GM23248 (cell line): ENCODE data around the gene BEX2. TPM values are rescaled to one million over a fixed set of nuclear protein-coding genes. Genes with fewer than 3 reads are reported as not detected.
"Not testable (repeated sequence)": the region's sequence is repeated elsewhere in the genome, so short reads cannot be mapped to it uniquely, and the experiment has no call there.

ENCODE experiments used
- DNase-seq: peaks from one replicate; pipeline ENCODE4 v3.0.0-alpha.2; 2015
- H2AFZ ChIP-seq: fragments of 200-600 bp; sonication (generic); 2 replicates; pipeline ENCODE4 v1.6.1; 2016; ENCODE audit warnings: antibody characterized with exemption
- H3F3A ChIP-seq: fragments of 200-600 bp; sonication (generic); 2 replicates; pipeline ENCODE4 v1.6.1; 2016; ENCODE audit warnings: mild to moderate bottlenecking, antibody characterized with exemption, mixed run types; ENCODE audit not compliant: insufficient read depth
- H3K27ac ChIP-seq: fragments of 200-600 bp; sonication (generic); 2 replicates; pipeline ENCODE4 v1.5.1; 2016; ENCODE audit warnings: mild to moderate bottlenecking
- H3K27me3 ChIP-seq: fragments of 200-600 bp; sonication (generic); replicated peaks from 2 replicates; pipeline ENCODE4 v1.6.1; 2016; ENCODE audit warnings: mild to moderate bottlenecking; ENCODE audit not compliant: insufficient read depth
- H3K36me3 ChIP-seq: fragments of 200-600 bp; sonication (generic); 2 replicates; pipeline ENCODE4 v1.6.1; 2016; ENCODE audit warnings: low read depth, mild to moderate bottlenecking
- H3K4me1 ChIP-seq: fragments of 200-600 bp; sonication (generic); 2 replicates; pipeline ENCODE4 v1.6.1; 2016; ENCODE audit warnings: mild to moderate bottlenecking; ENCODE audit not compliant: insufficient read depth
- H3K4me2 ChIP-seq: fragments of 200-600 bp; sonication (generic); one replicate; pipeline ENCODE4 v1.6.1; 2016; ENCODE audit warnings: mild to moderate bottlenecking; ENCODE audit not compliant: unreplicated experiment
- H3K4me3 ChIP-seq: fragments of 200-600 bp; sonication (generic); 2 replicates; pipeline ENCODE4 v1.5.1; 2016; ENCODE audit warnings: mild to moderate bottlenecking
- H3K79me2 ChIP-seq: fragments of 200-600 bp; sonication (generic); 2 replicates; pipeline ENCODE4 v1.6.1; 2016; ENCODE audit warnings: mild to moderate bottlenecking; ENCODE audit not compliant: insufficient read depth
- H3K9ac ChIP-seq: fragments of 200-600 bp; sonication (generic); 2 replicates; pipeline ENCODE4 v1.6.1; 2016; ENCODE audit warnings: mild to moderate bottlenecking
- H3K9me2 ChIP-seq: fragments of 200-600 bp; sonication (generic); 2 replicates; pipeline ENCODE4 v1.6.1; 2016; ENCODE audit warnings: mixed run types, mild to moderate bottlenecking, moderate library complexity; ENCODE audit not compliant: insufficient read depth
- H3K9me3 ChIP-seq: fragments of 200-600 bp; sonication (generic); one replicate; pipeline ENCODE4 v1.6.1; 2017; ENCODE audit warnings: low read depth
- H4K20me1 ChIP-seq: fragments of 200-600 bp; sonication (generic); 2 replicates; pipeline ENCODE4 v1.6.0; 2016; ENCODE audit not compliant: insufficient read depth
- EZH2 ChIP-seq: fragments of 200-600 bp; sonication (generic); IDR thresholded peaks from 2 replicates; pipeline ENCODE4 v1.6.1; 2018; ENCODE audit warnings: antibody characterized with exemption, mild to moderate bottlenecking; ENCODE audit not compliant: insufficient read depth, poor library complexity, severe bottlenecking
- EZH2phosphoT487 ChIP-seq: fragments of 200-600 bp; sonication (generic); IDR thresholded peaks from 2 replicates; pipeline ENCODE4 v1.6.1; 2018; ENCODE audit warnings: antibody characterized with exemption, moderate library complexity, mild to moderate bottlenecking, low read depth; ENCODE audit not compliant: insufficient read depth
- WGBS, 2 experiments: methylation state at CpG; one replicate each; pipeline ENCODE4 v1.1.6; 2015 to 2017; ENCODE audit warnings: low lambda C conversion rate in 2 of 2, low coverage in 1 of 2; ENCODE audit errors: missing lambda C conversion rate in 2 of 2; 5-methylcytosine and 5-hydroxymethylcytosine counted together
- in situ Hi-C: fragments of 300-500 bp; cut with MboI; formaldehyde crosslinking; loops from 2 replicates; pipeline ENCODE4 v1.15.0; 2020
- polyA plus RNA-seq: library from polyadenylated mRNA; unstranded; fragments of >200 nt; fragmentation: Nextera tagmentation; extraction: Ambion mirVana; gene quantifications from 2 replicates; pipeline ENCODE4 v1.2.1, GENCODE V29; 2016
- total RNA-seq: library from RNA; depleted of rRNA; stranded (reverse); fragments of >200 nt; shearing (Covaris generic); gene quantifications from 2 replicates; pipeline ENCODE4 v1.2.3, GENCODE V29; 2014

The BEX2 gene
- total and polyA plus RNA-seq, 2 experiments from 2014 or later: not detected

DNA sequence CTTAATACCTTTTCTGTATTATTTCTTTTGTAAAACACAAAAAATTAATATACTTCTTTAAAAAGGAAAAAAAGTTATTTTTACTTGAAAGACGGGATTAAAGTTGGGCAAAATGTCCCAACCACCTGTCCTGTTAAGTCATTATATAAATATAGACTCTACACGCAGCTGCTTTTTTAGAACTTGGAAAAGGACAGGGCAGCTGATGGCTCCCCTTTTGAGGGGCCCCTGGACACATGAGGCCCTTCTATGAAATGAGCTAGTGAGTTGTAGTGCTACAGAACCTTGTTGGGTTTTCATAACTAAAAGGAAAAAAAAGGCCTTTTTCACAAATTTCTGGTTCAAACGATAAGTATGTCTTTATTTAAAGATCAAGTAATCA is 600 bp upstream of the BEX2 start:
- 62 to 71% methylated on average over 3 of the region's 3 CpGs for WGBS, 2 experiments
- no peak for DNase-seq

DNA sequence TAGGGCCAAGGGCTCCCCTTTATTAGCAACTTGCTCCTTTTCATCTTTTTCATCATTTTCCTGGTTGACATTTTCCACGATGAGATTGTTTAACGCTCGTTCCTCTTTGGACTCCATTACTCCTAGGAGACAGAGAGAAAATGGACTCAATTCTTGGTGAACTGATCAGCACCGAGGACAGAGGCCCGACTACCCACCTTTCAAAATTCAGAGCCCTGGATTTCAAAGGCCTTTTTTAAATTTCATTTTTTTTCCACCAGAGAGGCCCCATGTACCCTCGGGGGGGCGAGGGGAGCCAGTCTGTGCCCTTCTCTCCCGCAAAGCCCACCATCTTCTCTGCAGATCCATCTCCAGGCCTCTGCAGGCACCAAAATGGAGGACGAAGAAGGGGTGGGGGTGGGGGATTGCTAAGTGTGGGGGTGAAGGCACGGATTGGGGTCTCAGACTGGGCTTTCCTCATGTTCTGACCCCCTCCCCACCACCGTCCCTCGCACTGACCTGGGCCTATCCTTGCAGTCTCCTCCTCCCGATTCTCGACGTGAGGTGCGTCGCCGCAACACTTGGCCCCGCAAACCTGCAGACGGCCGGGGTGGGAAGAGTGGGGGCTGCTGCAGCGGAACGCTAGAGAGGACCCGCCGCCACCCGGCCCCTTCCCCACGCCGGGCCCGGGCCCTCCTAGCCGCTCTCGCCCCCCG is 783 bp downstream of the BEX2 start:
- H3F3A ChIP-seq: no peaks in the 10 kb centered on the region
- WGBS, 2 experiments: 29 to 55% methylated on average over 5 to 19 of the region's 32 CpGs
- peak overlapping the region; percentile 52; the same call in 1 of the 2 replicates for H3K4me3 ChIP-seq

More for the DNA sequence above, 600 bp upstream of the BEX2 start:
- in situ Hi-C loops: no loop called here
- Histone ChIP-seq H3K9ac (no peak overlapping the region), H3F3A (no peaks in the 10 kb centered on the region), H4K20me1 (no peaks in the 10 kb centered on the region), H3K27me3 (no peaks in the 10 kb centered on the region), H3K9me2 (no peaks in the 10 kb centered on the region), H3K27ac (no peak overlapping the region), H3K4me1 (no peaks in the 10 kb centered on the region), H3K79me2 (no peaks in the 10 kb centered on the region), H3K4me2 (no peak overlapping the region), H3K36me3 (no peaks in the 10 kb centered on the region), H2AFZ (no peak overlapping the region), H3K9me3 (no peaks in the 10 kb centered on the region), H3K4me3 (no peak overlapping the region)
- TF ChIP-seq EZH2phosphoT487 (no peak), EZH2 (no peak)

DNA sequence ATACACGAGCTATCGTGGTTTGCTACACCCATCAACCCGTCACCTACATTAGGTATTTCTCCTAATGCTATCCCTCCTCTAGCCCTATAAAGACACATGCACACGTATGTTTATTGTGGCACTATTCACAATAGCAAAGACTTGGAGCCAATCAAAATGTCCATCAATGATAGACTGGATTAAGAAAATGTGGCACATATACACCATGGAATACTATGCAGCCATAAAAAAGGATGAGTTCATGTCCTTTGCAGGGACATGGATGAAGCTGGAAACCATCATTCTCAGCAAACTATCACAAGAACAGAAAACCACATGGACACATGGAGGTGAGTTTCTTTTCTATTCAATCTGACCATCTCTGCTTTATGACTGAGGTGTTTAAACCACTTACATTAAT is 5.1 kb downstream of the BEX2 start:
- H3K79me2 ChIP-seq, H3K27ac ChIP-seq, H4K20me1 ChIP-seq, H3K4me2 ChIP-seq, H3K9me3 ChIP-seq, H2AFZ ChIP-seq, H3K36me3 ChIP-seq, H3K9ac ChIP-seq, H3K27me3 ChIP-seq, H3K4me1 ChIP-seq, DNase-seq, in situ Hi-C loops, H3K4me3 ChIP-seq, H3F3A ChIP-seq, H3K9me2 ChIP-seq: not testable (repeated sequence)
- 69 to 75% methylated on average over 4 of the region's 4 CpGs for WGBS, 2 experiments

More for the DNA sequence above, 783 bp downstream of the BEX2 start:
- Histone ChIP-seq H3K36me3 (no peaks in the 10 kb centered on the region), H3K27ac (no peak overlapping the region), H3K27me3 (no peaks in the 10 kb centered on the region), H3K9me2 (no peaks in the 10 kb centered on the region), H4K20me1 (no peaks in the 10 kb centered on the region), H3K4me1 (no peaks in the 10 kb centered on the region), H3K79me2 (no peaks in the 10 kb centered on the region), H3K4me2 (peak overlapping the region; percentile 61), H3K9me3 (no peaks in the 10 kb centered on the region), H2AFZ (no peak overlapping the region), H3K9ac (no peak overlapping the region)
- in situ Hi-C loops: no loop called here
- no peak for TF ChIP-seq EZH2phosphoT487
- TF ChIP-seq EZH2: no peak
- DNase-seq: no peak

DNA sequence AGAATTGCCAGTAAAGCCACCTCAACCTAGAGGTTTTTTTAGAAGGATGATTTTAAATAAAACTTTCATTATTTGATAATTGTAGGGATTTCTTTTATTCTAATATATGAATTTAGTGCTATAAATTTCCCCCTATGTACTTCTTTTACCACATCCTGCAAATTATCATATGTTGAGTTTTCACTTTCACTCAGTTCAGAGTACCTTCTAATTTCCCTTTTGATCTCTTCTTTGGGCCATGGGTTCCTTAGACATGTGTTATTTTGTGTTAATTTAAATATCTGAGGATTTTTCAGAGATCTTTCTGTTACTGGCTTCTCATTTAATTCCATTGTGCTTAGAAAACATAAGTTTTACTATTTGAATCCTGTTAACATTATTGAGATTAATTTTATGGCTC is 6.1 kb downstream of the BEX2 start:
- Histone ChIP-seq H3K9me3 (no peaks in the 10 kb centered on the region), H3K79me2 (no peaks in the 10 kb centered on the region), H3K36me3 (no peaks in the 10 kb centered on the region), H3K9me2 (no peaks in the 10 kb centered on the region), H3K4me2 (no peak overlapping the region), H3K27ac (no peak overlapping the region), H3K9ac (no peak overlapping the region), H4K20me1 (no peaks in the 10 kb centered on the region), H3K4me1 (no peaks in the 10 kb centered on the region), H3F3A (no peaks in the 10 kb centered on the region), H3K4me3 (no peak overlapping the region), H2AFZ (no peak overlapping the region), H3K27me3 (no peaks in the 10 kb centered on the region)
- in situ Hi-C loops: no loop called here
- TF ChIP-seq EZH2phosphoT487 (no peak), EZH2 (no peak)
- DNase-seq: no peak

DNA sequence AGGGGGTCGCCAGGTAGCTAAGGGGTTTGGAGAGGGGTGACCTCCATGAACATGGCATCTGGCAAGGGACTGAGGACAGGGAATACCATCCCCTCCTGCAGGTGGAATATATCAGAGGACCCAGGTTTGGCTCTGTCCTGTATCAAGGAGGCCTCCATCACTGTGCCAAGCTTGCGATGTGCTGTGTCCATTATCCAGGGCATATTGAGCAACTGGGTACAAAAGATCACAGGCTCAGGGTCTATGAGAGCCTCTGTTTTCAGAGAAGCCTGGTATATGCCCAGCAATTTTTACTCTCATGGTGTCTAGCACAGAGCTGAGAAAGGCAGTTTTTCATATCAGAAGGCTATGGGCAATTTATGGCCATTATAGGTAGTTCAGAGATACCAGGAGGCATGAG is 17.7 kb downstream of the BEX2 start:
- no peak for DNase-seq
- Histone ChIP-seq H2AFZ (no peak overlapping the region), H3K36me3 (no peaks in the 10 kb centered on the region), H4K20me1 (no peaks in the 10 kb centered on the region), H3K4me2 (no peak overlapping the region), H3K9ac (no peak overlapping the region), H3F3A (no peaks in the 10 kb centered on the region), H3K4me3 (no peak overlapping the region), H3K27me3 (no peaks in the 10 kb centered on the region), H3K4me1 (no peaks in the 10 kb centered on the region), H3K9me2 (no peaks in the 10 kb centered on the region), H3K79me2 (no peaks in the 10 kb centered on the region), H3K27ac (no peak overlapping the region), H3K9me3 (no peaks in the 10 kb centered on the region)
- in situ Hi-C loops: no loop called here
- TF ChIP-seq EZH2 (no peak), EZH2phosphoT487 (no peak)
- WGBS, 2 experiments: 67 to 71% methylated on average over 2 of the region's 2 CpGs
